ENCODE data around the gene SELENON. TPM values are rescaled to one million over a fixed set of nuclear protein-coding genes. Genes with fewer than 3 reads are reported as not detected.

SELENON gene
- total RNA-seq, 1 donor from 2014 or later: 64.1 TPM

DNA sequence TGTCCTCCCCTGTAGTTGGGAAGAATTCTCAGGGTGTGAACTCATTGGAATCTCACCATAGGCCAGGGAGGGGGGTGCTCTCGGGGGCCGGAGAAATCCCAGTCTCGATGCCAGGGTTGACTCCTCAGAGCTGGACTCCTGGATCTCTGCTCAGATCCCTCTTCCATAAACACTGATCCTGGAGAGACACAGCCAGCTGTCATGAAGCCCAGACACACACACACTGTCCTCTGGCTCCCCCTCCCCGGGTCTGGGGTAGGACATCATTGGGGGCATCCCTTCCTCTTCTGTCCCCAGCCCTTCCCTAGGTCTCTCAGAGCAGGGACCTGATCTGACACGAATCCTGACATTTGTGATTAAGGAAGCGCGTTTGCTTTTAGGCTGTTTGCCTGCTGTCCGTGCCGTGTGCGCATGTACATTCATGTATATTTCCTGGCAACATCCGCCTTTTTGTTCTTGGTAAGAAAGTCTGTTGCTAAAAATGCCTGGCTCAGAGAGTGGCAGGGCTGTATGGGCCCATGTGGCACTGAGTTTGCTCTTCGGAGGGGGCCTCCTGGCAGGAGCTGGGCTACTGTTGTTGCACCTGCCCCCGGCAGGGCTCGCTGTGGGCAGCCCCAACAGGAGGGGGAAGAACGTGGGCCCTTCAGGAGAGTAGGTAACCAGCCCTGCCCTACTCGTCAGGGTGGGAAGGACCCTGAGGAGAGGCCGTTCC lies 45.4 kb upstream of the SELENON start:
- H3K4me2 ChIP-seq (ENCODE audit: low read length): no peak overlapping the region
- H3K36me3 Mint-ChIP-seq (ENCODE audit: low read depth, unreplicated experiment): peaks cover 2% of the 10 kb centered on the region
- peaks cover 9% of the 10 kb centered on the region for H3K9me3 Mint-ChIP-seq (ENCODE audit: unreplicated experiment)
- no peak overlapping the region for H3K9ac ChIP-seq (ENCODE audit: low read length)
- no peaks in the 10 kb centered on the region for H3K79me2 ChIP-seq (ENCODE audit: insufficient read depth, low read length)
- no peaks in the 10 kb centered on the region for H3K4me1 ChIP-seq (ENCODE audit: insufficient read depth, low read length)
- H3K27ac Mint-ChIP-seq (ENCODE audit: unreplicated experiment): no peak overlapping the region
- DNase-seq (ENCODE audit: low read depth): no peak
- TF ChIP-seq EZH2 (IDR thresholded peaks at IDR 0.05; ENCODE audit: insufficient read depth, low read length): no peak
- no peak for TF ChIP-seq CTCF (IDR thresholded peaks at IDR 0.05; ENCODE audit: insufficient read depth, low read depth, low read length)
- no peak overlapping the region for H3K4me3 Mint-ChIP-seq (ENCODE audit: unreplicated experiment)
- H2AFZ ChIP-seq (ENCODE audit: low read depth, low read length): no peak overlapping the region
- H4K20me1 ChIP-seq (ENCODE audit: insufficient read depth, low read length): no peaks in the 10 kb centered on the region
- no peak overlapping the region for H3K4me3 ChIP-seq (ENCODE audit: insufficient read depth, low read depth, low read length)
- no peaks in the 10 kb centered on the region for H3K4me1 Mint-ChIP-seq (ENCODE audit: low read depth, unreplicated experiment)
- no peaks in the 10 kb centered on the region for H3K36me3 ChIP-seq (ENCODE audit: insufficient read depth, low read length)
- no peaks in the 10 kb centered on the region for H3K9me3 ChIP-seq (ENCODE audit: insufficient read depth, low read depth, low read length)
- FAIRE-seq: no peak
- H3K27ac ChIP-seq (ENCODE audit: low read depth, low read length): no peak overlapping the region
- peaks cover 78% of the 10 kb centered on the region for H3K27me3 Mint-ChIP-seq (ENCODE audit: low read depth, unreplicated experiment)
- H3K27me3 ChIP-seq (ENCODE audit: insufficient read depth, low read length): peaks cover 28% of the 10 kb centered on the region

- FAIRE-seq (no peak), DNase-seq (ENCODE audit: low read depth) (no peak)
- Histone ChIP-seq H3K27ac (ENCODE audit: low read depth, low read length) (no peak overlapping the region), H3K9ac (ENCODE audit: low read length) (no peak overlapping the region), H3K4me3 (ENCODE audit: insufficient read depth, low read depth, low read length) (no peak overlapping the region), H3K4me2 (ENCODE audit: low read length) (no peak overlapping the region), H3K79me2 (ENCODE audit: insufficient read depth, low read length) (no peaks in the 10 kb centered on the region), H3K9me3 (ENCODE audit: insufficient read depth, low read depth, low read length) (no peaks in the 10 kb centered on the region), H4K20me1 (ENCODE audit: insufficient read depth, low read length) (no peaks in the 10 kb centered on the region), H3K27me3 (ENCODE audit: insufficient read depth, low read length) (peaks cover 28% of the 10 kb centered on the region), H2AFZ (ENCODE audit: low read depth, low read length) (no peak overlapping the region), H3K36me3 (ENCODE audit: insufficient read depth, low read length) (no peaks in the 10 kb centered on the region), H3K4me1 (ENCODE audit: insufficient read depth, low read length) (no peaks in the 10 kb centered on the region)
- TF ChIP-seq CTCF (IDR thresholded peaks at IDR 0.05; ENCODE audit: insufficient read depth, low read depth, low read length): no peak
- no peak for TF ChIP-seq EZH2 (IDR thresholded peaks at IDR 0.05; ENCODE audit: insufficient read depth, low read length)
- H3K27ac Mint-ChIP-seq (ENCODE audit: unreplicated experiment): no peak overlapping the region
- H3K36me3 Mint-ChIP-seq (ENCODE audit: low read depth, unreplicated experiment): peaks cover 2% of the 10 kb centered on the region
- no peak overlapping the region for H3K4me3 Mint-ChIP-seq (ENCODE audit: unreplicated experiment)
- peaks cover 9% of the 10 kb centered on the region for H3K9me3 Mint-ChIP-seq (ENCODE audit: unreplicated experiment)
- no peaks in the 10 kb centered on the region for H3K4me1 Mint-ChIP-seq (ENCODE audit: low read depth, unreplicated experiment)
- peaks cover 80% of the 10 kb centered on the region for H3K27me3 Mint-ChIP-seq (ENCODE audit: low read depth, unreplicated experiment)
Measured at GRCh38 chr1:25755475-25756125, 44.4 kb upstream of the SELENON start.

- H3K9me3 Mint-ChIP-seq (ENCODE audit: unreplicated experiment): peaks cover 4% of the 10 kb centered on the region
- TF ChIP-seq CTCF (IDR thresholded peaks at IDR 0.05; ENCODE audit: insufficient read depth, low read depth, low read length) (no peak), EZH2 (IDR thresholded peaks at IDR 0.05; ENCODE audit: insufficient read depth, low read length) (no peak)
- H3K4me2 ChIP-seq (ENCODE audit: low read length): no peak overlapping the region
- no peak overlapping the region for H3K9ac ChIP-seq (ENCODE audit: low read length)
- H3K27me3 Mint-ChIP-seq (ENCODE audit: low read depth, unreplicated experiment): peaks cover 77% of the 10 kb centered on the region
- H3K36me3 Mint-ChIP-seq (ENCODE audit: low read depth, unreplicated experiment): peaks cover 2% of the 10 kb centered on the region
- no peaks in the 10 kb centered on the region for H3K4me1 ChIP-seq (ENCODE audit: insufficient read depth, low read length)
- no peaks in the 10 kb centered on the region for H3K36me3 ChIP-seq (ENCODE audit: insufficient read depth, low read length)
- H3K4me3 ChIP-seq (ENCODE audit: insufficient read depth, low read depth, low read length): no peak overlapping the region
- no peaks in the 10 kb centered on the region for H4K20me1 ChIP-seq (ENCODE audit: insufficient read depth, low read length)
- no peaks in the 10 kb centered on the region for H3K9me3 ChIP-seq (ENCODE audit: insufficient read depth, low read depth, low read length)
- no peak overlapping the region for H3K27ac Mint-ChIP-seq (ENCODE audit: unreplicated experiment)
- H3K27me3 ChIP-seq (ENCODE audit: insufficient read depth, low read length): peaks cover 28% of the 10 kb centered on the region
- H3K4me1 Mint-ChIP-seq (ENCODE audit: low read depth, unreplicated experiment): no peaks in the 10 kb centered on the region
- DNase-seq (ENCODE audit: low read depth) (no peak), FAIRE-seq (no peak)
- H2AFZ ChIP-seq (ENCODE audit: low read depth, low read length): no peak overlapping the region
- H3K27ac ChIP-seq (ENCODE audit: low read depth, low read length): no peak overlapping the region
- no peaks in the 10 kb centered on the region for H3K79me2 ChIP-seq (ENCODE audit: insufficient read depth, low read length)
- no peak overlapping the region for H3K4me3 Mint-ChIP-seq (ENCODE audit: unreplicated experiment)
Measured at GRCh38 chr1:25756215-25756614, 43.8 kb upstream of the SELENON start.
